Endothelial cell of umbilical vein (primary cell): ENCODE results near the gene RCOR3. TPM values are rescaled to one million over a fixed set of nuclear protein-coding genes. Genes with fewer than 3 reads are reported as not detected.

ENCODE experiments used
- BruUV-seq: library from RNA; stranded (reverse); fragments of 400-500 nt; replicated peaks from 2 replicates; lab custom pipeline; 2021; lab: Mats Ljungman, UMichigan
- CTCF ChIA-PET: fragments of 300-600, 350-600 bp; sonication (Branson Sonifier 250); formaldehyde crosslinking; loops from one replicate; lab custom pipeline; 2021; ENCODE audit warnings: antibody characterized with exemption, inconsistent platforms; lab: Charles Lee
- POLR2A ChIA-PET: fragments of 300-600, 350-600 bp; sonication (Branson Sonifier 250); formaldehyde crosslinking; loops from one replicate; lab custom pipeline; 2021; ENCODE audit warnings: antibody characterized with exemption, inconsistent platforms; lab: Charles Lee
- DNase-seq: peaks from one replicate; pipeline ENCODE4 v3.0.0-alpha.2; 2011; ENCODE audit warnings: low read depth, low spot score
- FAIRE-seq: peaks from 2 replicates; lab custom pipeline; 2011; peaks lifted over from hg19 to GRCh38; lab: Jason Lieb, UNC
- H2AFZ ChIP-seq: 2 replicates; pipeline ENCODE4 v1.6.0; 2012; ENCODE audit warnings: low read depth, low read length, control low read depth, inconsistent platforms
- H3K27ac ChIP-seq: 2 replicates; pipeline ENCODE4 v1.5.1; 2011; ENCODE audit warnings: low read depth, mild to moderate bottlenecking, control low read depth, low read length, moderate library complexity; ENCODE audit not compliant: insufficient read depth
- H3K27me3 ChIP-seq, 2 experiments: 2 replicates each; pipeline versions ENCODE4 v1.6.0 to v1.6.1; 2011; ENCODE audit warnings: low read length in 2 of 2, mixed read lengths in 1 of 2; ENCODE audit not compliant: control insufficient read depth in 2 of 2, insufficient read depth in 2 of 2
- H3K36me3 ChIP-seq, 2 experiments: 2 replicates in 1 of 2; 3 replicates in 1 of 2; pipeline ENCODE4 v1.5.1; 2011; ENCODE audit warnings: low read length in 2 of 2, mild to moderate bottlenecking in 1 of 2, moderate library complexity in 1 of 2; ENCODE audit not compliant: control insufficient read depth in 2 of 2, insufficient read depth in 2 of 2; ENCODE audit errors: extremely low read depth in 1 of 2
- H3K4me1 ChIP-seq: 3 replicates; pipeline ENCODE4 v1.5.1; 2011; ENCODE audit warnings: mild to moderate bottlenecking, low read length; ENCODE audit not compliant: control insufficient read depth, insufficient read depth; ENCODE audit errors: extremely low read depth
- H3K4me2 ChIP-seq: 2 replicates; pipeline ENCODE4 v1.6.1; 2011; ENCODE audit warnings: low read length, control low read depth, mixed read lengths; ENCODE audit not compliant: insufficient read depth
- H3K4me3 ChIP-seq, 3 experiments: fragments of 200-600 bp in 1 of 3; sonication (generic), shearing (Covaris generic) in 1 of 3; replicated peaks in 1 of 3; 2 replicates each; pipeline ENCODE4 v1.5.1; 2011 to 2016; ENCODE audit warnings: control low read depth in 3 of 3, low read length in 3 of 3, mild to moderate bottlenecking in 2 of 3, inconsistent platforms in 1 of 3, low read depth in 1 of 3, moderate library complexity in 1 of 3; ENCODE audit not compliant: insufficient read depth in 1 of 3
- H3K79me2 ChIP-seq: 2 replicates; pipeline ENCODE4 v1.6.0; 2012; ENCODE audit warnings: low read length, inconsistent platforms; ENCODE audit not compliant: control insufficient read depth, insufficient read depth
- H3K9ac ChIP-seq: replicated peaks from 2 replicates; pipeline ENCODE3; 2011; ENCODE audit warnings: low read length, control low read depth; ENCODE audit not compliant: insufficient read depth; ENCODE audit errors: extremely low read depth
- H3K9me1 ChIP-seq: replicated peaks from 3 replicates; pipeline ENCODE4 v1.6.0; 2011; ENCODE audit warnings: mild to moderate bottlenecking, low read length; ENCODE audit not compliant: control insufficient read depth, insufficient read depth; ENCODE audit errors: extremely low read depth
- H3K9me3 ChIP-seq: replicated peaks from 2 replicates; pipeline ENCODE4 v1.5.1; 2012; ENCODE audit warnings: low read length, inconsistent platforms; ENCODE audit not compliant: control insufficient read depth, insufficient read depth
- H4K20me1 ChIP-seq: replicated peaks from 2 replicates; pipeline ENCODE3; 2011; ENCODE audit warnings: mild to moderate bottlenecking, low read length; ENCODE audit not compliant: control insufficient read depth, insufficient read depth; ENCODE audit errors: extremely low read depth
- EZH2 ChIP-seq: IDR thresholded peaks from 2 replicates; pipeline ENCODE4 v1.6.1; 2012; ENCODE audit warnings: borderline replicate concordance, low read depth, mild to moderate bottlenecking, moderate library complexity, low read length, inconsistent platforms; ENCODE audit not compliant: severe bottlenecking
- dilution Hi-C: fragments of 300-500 bp; cut with MboI; formaldehyde crosslinking; loops from one replicate; pipeline ENCODE4 v1.15.0; 2019; ENCODE audit warnings: low sequenced_read_pairs; ENCODE audit not compliant: extremely low pct_ligation_motif_present
- intact Hi-C: fragments of 100-400 bp; cut with micrococcal nuclease; formaldehyde crosslinking; loops from one replicate; pipeline ENCODE4 v1.10.0; 2022
- polyA plus RNA-seq, 4 experiments: library from polyadenylated mRNA; depleted of rRNA in 3 of 4; stranded (reverse) in 3 of 4; unstranded in 1 of 4; fragments of >200 nt; gene quantifications; 2 replicates each; pipeline versions ENCODE4 v1.2.1 to v1.2.3, GENCODE V29; 2011 to 2012; ENCODE audit warnings: missing spikeins in 1 of 4
- total RNA-seq: library from RNA; stranded (reverse); gene quantifications from 2 replicates; pipeline ENCODE4 v1.2.3, GENCODE V29; 2021
- TF ChIP-seq, protein P1 (sequence below), 2 donors: IDR thresholded peaks; 1 replicate in 1 of 2; 2 replicates in 1 of 2; pipeline ENCODE4 v1.5.1; 2011; ENCODE audit warnings: low read length in 2 of 2, mild to moderate bottlenecking in 2 of 2, moderate library complexity in 2 of 2, control low read depth in 1 of 2, inconsistent platforms in 1 of 2, low read depth in 1 of 2; ENCODE audit not compliant: insufficient read depth in 1 of 2; ENCODE audit errors: extremely low read depth in 1 of 2

RCOR3 gene
- total and polyA plus RNA-seq, 2 donors (not counting 3 experiments of a cell fraction or from before 2014, with no cell fraction given): 24.2 to 34.0 TPM

DNA sequence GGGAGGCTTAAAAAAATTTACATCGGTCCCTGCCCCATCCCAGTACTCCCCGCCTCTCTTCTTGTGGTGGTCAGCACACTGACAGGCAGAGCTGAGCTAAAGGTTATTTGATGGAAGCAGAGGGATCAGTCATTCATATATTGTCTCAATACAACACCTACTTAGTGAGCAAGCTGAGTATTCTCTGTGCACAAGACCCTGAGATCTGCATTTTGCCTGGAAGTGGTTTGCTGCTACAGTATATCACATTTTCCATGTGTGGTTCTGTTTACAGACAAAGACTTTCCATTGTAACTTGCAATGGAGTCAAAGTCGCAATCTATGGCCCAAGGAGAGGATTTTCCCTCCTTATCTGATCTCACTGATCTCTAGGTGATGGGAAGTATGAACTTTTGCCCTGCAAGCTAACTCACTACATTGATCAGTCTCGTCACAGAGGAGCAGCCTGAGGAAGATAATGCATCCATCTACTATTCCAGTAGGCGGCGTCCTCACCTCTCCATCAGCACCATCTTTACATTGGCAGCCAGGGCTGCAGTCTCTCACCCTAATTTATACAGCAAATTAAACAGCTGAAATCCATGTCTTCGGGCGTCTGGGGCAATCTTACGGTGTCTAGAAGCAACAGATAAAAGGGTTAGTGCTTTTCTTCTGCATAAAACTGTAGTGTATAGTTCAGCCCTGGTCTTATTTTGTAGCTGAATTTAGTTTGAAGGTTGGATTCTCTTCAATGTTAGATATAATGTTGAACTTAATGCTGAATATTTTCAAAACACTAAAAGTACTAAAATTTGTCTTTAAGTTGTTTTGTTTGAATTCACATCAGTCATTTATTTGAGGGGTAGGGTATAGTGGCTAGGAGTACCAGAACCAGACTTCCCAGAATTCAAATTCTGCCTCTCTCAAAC is 64.2 kb downstream of the RCOR3 start:
- POLR2A ChIA-PET: interaction anchor here (0.8 kb wide), 1 partner anchor 47 kb away, joined by 4 read pairs; no protein-coding TSS in a partner anchor

More for the DNA sequence above, 64.2 kb downstream of the RCOR3 start:
- no TSS peak for BruUV-seq
- H3K9me1 ChIP-seq: no peaks in the 10 kb centered on the region
- H3K4me3 ChIP-seq: no peak overlapping the region
- H3K9ac ChIP-seq: no peak overlapping the region
- TF ChIP-seq, protein P1, sequence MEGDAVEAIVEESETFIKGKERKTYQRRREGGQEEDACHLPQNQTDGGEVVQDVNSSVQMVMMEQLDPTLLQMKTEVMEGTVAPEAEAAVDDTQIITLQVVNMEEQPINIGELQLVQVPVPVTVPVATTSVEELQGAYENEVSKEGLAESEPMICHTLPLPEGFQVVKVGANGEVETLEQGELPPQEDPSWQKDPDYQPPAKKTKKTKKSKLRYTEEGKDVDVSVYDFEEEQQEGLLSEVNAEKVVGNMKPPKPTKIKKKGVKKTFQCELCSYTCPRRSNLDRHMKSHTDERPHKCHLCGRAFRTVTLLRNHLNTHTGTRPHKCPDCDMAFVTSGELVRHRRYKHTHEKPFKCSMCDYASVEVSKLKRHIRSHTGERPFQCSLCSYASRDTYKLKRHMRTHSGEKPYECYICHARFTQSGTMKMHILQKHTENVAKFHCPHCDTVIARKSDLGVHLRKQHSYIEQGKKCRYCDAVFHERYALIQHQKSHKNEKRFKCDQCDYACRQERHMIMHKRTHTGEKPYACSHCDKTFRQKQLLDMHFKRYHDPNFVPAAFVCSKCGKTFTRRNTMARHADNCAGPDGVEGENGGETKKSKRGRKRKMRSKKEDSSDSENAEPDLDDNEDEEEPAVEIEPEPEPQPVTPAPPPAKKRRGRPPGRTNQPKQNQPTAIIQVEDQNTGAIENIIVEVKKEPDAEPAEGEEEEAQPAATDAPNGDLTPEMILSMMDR (IDR thresholded peaks at IDR 0.05; ENCODE audit: extremely low read depth in 1 of 2, insufficient read depth in 1 of 2, low read depth in 1 of 2, low read length in 2 of 2): peak; percentile 79 to 80
- TF ChIP-seq EZH2: no peak
- no peaks in the 10 kb centered on the region for H3K27me3 ChIP-seq
- FAIRE-seq: peak; percentile 47
- DNase-seq: peak; percentile 68
- H3K4me1 ChIP-seq: peaks cover 3% of the 10 kb centered on the region
- CTCF ChIA-PET: interaction anchor here (0.6 to 4.3 kb wide), 37 partner anchors 9 to 1132 kb away, joined by 3 to 97 read pairs (median 4); no protein-coding TSS in a partner anchor
- dilution Hi-C loops (no loop called here), intact Hi-C loops (loop anchor here (1.0 kb wide), 5 partner anchors 30 to 332 kb away; no protein-coding TSS in a partner anchor)
- H3K4me2 ChIP-seq: no peak overlapping the region
- no peaks in the 10 kb centered on the region for H3K79me2 ChIP-seq
- H4K20me1 ChIP-seq: no peaks in the 10 kb centered on the region
- H3K36me3 ChIP-seq: no peaks in the 10 kb centered on the region
- no peak overlapping the region for H3K27ac ChIP-seq
- H2AFZ ChIP-seq: no peak overlapping the region
- H3K9me3 ChIP-seq: no peaks in the 10 kb centered on the region
